Spinal cord (tissue), 10 donors: ENCODE results near the gene C1orf105. TPM values are rescaled to one million over a fixed set of nuclear protein-coding genes. Genes with fewer than 3 reads are reported as not detected.
A peak's percentile ranks its signal among the peaks of the same experiment; 100 is the strongest.

Experiments
- DNase-seq, 6 donors: peaks; one replicate each; pipeline versions ENCODE4 v3.0.0 to v3.0.0-alpha.2; 2013 to 2015; ENCODE audit warnings: low spot score in 6 of 6, low read depth in 4 of 6
- H3K27ac ChIP-seq: one replicate; pipeline ENCODE4 v1.5.1; 2013; ENCODE audit warnings: low read depth, low read length, control low read depth
- H3K27me3 ChIP-seq: one replicate; pipeline ENCODE4 v1.6.1; 2013; ENCODE audit warnings: low read length; ENCODE audit not compliant: control insufficient read depth, insufficient read depth
- H3K36me3 ChIP-seq: one replicate; pipeline ENCODE4 v1.6.1; 2013; ENCODE audit warnings: low read length; ENCODE audit not compliant: control insufficient read depth, insufficient read depth
- H3K4me1 ChIP-seq: one replicate; pipeline ENCODE4 v1.6.1; 2013; ENCODE audit warnings: low read length; ENCODE audit not compliant: control insufficient read depth, insufficient read depth
- H3K4me3 ChIP-seq: one replicate; pipeline ENCODE4 v1.5.1; 2013; ENCODE audit warnings: low read depth, low read length, control low read depth
- H3K9me3 ChIP-seq: one replicate; pipeline ENCODE4 v1.6.1; 2013; ENCODE audit warnings: low read length; ENCODE audit not compliant: control insufficient read depth, insufficient read depth
- WGBS: methylation state at CpG from one replicate; pipeline ENCODE4 v1.1.5; 2013; ENCODE audit warnings: missing lambda C conversion rate; ENCODE audit not compliant: insufficient coverage; 5-methylcytosine and 5-hydroxymethylcytosine counted together
- polyA plus RNA-seq, 2 donors: library from polyadenylated mRNA; unstranded; fragments of 120-200 nt; gene quantifications; one replicate each; pipeline ENCODE4 v1.2.1, GENCODE V29; 2013; ENCODE audit not compliant: insufficient read length in 2 of 2
- total RNA-seq, 2 donors: library from RNA; depleted of rRNA in 1 of 2; stranded (reverse); fragments of 120-200 nt in 1 of 2; fragments of >200 nt in 1 of 2; gene quantifications; one replicate each; pipeline versions ENCODE4 v1.2.3 to v1.2.4, GENCODE V29; 2013 to 2014
- donor health status: healthy.

C1orf105 gene
- total and polyA plus RNA-seq, 4 donors: not detected

DNA sequence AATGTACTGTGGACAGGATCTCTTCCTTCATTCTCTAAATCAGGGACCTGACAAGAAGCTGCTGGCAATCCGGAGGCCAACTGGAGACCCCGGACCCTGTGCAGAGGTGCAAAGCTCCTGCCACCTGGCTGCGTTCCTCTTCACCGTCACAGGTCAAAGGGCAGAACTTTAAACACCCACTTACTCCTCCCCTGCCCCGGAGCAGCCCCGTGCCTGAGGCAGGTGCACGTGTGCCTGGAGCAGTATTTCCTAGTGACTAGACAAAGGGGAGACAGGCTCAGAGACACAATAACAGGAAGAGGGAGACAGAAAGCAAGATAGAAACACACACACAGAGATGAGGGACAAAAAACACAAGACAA is 30.0 kb downstream of the C1orf105 start:
- no peak for DNase-seq
- WGBS: 59% methylated on average over 4 of the region's 7 CpGs
- Histone ChIP-seq H3K9me3 (no peaks in the 10 kb centered on the region), H3K27ac (no peak overlapping the region), H3K36me3 (no peaks in the 10 kb centered on the region), H3K27me3 (no peaks in the 10 kb centered on the region), H3K4me3 (no peak overlapping the region), H3K4me1 (peaks cover 5% of the 10 kb centered on the region)

DNA sequence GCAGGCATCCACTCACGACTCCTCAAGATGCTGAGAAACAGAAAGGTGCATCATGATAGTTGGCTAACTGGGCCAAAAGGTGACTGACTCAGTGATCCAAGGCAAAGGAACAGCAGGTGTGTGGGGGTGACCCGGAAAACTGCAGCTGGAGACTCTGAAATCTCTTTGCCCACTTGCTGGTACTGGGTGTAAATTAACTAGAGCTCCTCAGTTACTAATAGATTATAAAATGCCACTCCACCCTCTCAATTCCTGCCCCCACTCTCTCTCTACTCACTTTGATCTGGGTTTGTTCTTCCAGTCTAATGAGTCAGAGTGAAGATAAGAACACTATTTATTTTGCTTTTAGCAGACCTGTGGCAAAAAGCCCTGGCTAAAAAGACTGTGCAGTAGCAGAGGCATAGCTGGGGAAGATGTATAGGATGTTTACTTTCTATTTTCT is 30.5 kb downstream of the C1orf105 start:
- DNase-seq: no peak
- Histone ChIP-seq H3K36me3 (no peaks in the 10 kb centered on the region), H3K4me1 (peaks cover 5% of the 10 kb centered on the region), H3K27me3 (no peaks in the 10 kb centered on the region), H3K9me3 (no peaks in the 10 kb centered on the region), H3K27ac (no peak overlapping the region), H3K4me3 (no peak overlapping the region)
- no CpG with 5 or more reads among the region's 2 CpGs for WGBS

DNA sequence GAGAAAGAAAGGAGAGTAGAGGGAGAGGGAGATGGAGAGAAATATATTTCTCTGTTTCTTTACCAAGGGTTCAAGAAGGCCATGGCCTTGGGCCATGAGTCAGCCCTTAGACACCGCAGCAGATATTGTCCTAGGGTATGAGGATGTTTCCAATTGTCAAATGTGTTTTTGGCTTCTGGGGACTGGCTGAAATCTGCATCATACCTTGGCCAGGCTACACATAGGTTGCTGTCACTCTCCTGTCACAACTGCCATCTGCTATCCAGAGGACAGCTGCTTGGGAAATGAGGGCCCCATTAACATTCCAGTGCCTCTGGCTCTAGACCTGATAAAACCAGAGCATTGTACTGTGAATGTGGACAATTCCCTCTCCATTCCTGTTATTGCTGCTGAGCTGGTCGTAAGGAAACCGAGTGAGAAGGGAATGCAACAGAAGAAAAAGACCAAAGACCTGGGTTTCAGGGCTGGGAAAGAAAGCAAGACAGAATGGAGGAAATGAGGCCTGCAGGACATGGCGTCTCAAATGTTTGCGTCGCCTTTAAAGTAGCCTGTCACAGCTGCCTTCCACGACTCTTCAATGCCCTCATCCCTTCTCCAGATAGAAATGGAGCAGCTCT is 32.2 kb downstream of the C1orf105 start:
- peaks cover 5% of the 10 kb centered on the region for H3K4me1 ChIP-seq
- no peak for DNase-seq
- no peak overlapping the region for H3K27ac ChIP-seq
- H3K4me3 ChIP-seq: no peak overlapping the region
- H3K9me3 ChIP-seq: no peaks in the 10 kb centered on the region
- WGBS: 58% methylated on average over 5 of the region's 7 CpGs
- H3K27me3 ChIP-seq: no peaks in the 10 kb centered on the region
- H3K36me3 ChIP-seq: no peaks in the 10 kb centered on the region

DNA sequence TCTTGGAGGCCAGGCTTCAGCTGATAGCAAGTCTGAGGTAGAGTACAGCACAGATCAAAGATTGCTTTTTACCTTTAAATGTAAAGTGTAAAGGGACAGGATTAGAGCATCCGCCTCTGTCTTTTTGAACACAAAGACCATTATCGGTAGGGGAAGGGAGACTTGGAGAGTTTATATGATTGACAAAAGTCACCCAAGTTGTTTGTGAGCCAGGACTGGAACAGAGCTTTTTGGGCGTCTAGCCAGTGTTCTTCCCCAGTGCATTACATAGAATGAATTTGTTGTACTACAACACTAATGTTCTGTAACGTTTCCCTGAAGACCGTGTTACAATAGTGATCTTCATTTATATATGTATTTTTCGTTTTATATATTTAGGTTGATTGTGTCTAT is 32.7 kb downstream of the C1orf105 start:
- Histone ChIP-seq H3K27ac (no peak overlapping the region), H3K4me3 (no peak overlapping the region), H3K9me3 (no peaks in the 10 kb centered on the region), H3K4me1 (peaks cover 5% of the 10 kb centered on the region), H3K36me3 (no peaks in the 10 kb centered on the region), H3K27me3 (no peaks in the 10 kb centered on the region)
- WGBS: no CpG with 5 or more reads among the region's 6 CpGs
- no peak for DNase-seq

DNA sequence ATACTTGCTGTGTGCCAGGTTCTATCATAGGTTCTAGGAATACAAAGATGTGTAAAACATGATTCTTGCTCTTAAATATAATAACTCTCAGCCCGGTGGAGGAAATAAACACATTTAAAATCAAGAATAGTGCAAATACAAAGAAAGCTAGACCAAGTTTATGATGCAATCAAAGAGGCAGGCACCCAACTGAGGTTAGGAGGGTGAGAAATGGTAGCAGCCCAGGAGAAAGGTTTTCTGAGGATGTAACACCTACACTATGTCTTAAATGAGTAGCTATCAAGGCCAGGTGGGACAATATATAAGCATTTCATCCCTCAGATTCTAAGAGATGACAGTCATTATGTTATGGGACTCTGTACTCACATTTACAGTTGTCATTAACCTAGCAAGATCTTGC is 33.1 kb downstream of the C1orf105 start:
- no peaks in the 10 kb centered on the region for H3K27me3 ChIP-seq
- WGBS: no CpG with 5 or more reads among the region's 1 CpG
- no peak overlapping the region for H3K27ac ChIP-seq
- no peaks in the 10 kb centered on the region for H3K36me3 ChIP-seq
- H3K9me3 ChIP-seq: no peaks in the 10 kb centered on the region
- H3K4me3 ChIP-seq: no peak overlapping the region
- peaks cover 5% of the 10 kb centered on the region for H3K4me1 ChIP-seq
- DNase-seq: no peak

DNA sequence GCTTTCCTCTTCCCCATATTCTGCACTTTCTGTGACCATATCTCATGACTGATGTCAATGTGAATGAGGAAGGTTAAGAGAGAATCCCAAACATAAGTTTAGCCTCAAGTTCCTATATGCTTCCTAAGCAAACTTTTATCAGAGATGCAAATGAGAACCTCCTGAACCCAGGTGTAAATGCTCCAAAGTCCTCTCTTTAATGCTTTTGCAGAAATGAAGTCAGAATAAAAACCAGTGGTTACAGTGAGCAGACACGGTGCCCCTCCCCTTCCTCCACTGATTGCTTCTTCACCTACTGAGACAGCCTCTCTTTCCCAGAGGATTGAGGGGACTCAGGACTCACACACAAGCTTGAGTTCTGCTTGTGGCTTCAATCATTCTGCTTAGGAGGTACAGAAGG is 35.0 kb downstream of the C1orf105 start:
- H3K9me3 ChIP-seq: no peaks in the 10 kb centered on the region
- H3K27ac ChIP-seq: no peak overlapping the region
- no peaks in the 10 kb centered on the region for H3K27me3 ChIP-seq
- H3K36me3 ChIP-seq: no peaks in the 10 kb centered on the region
- no peaks in the 10 kb centered on the region for H3K4me1 ChIP-seq
- no peak for DNase-seq
- WGBS: 100% methylated on average over 1 of the region's 1 CpG
- no peak overlapping the region for H3K4me3 ChIP-seq

DNA sequence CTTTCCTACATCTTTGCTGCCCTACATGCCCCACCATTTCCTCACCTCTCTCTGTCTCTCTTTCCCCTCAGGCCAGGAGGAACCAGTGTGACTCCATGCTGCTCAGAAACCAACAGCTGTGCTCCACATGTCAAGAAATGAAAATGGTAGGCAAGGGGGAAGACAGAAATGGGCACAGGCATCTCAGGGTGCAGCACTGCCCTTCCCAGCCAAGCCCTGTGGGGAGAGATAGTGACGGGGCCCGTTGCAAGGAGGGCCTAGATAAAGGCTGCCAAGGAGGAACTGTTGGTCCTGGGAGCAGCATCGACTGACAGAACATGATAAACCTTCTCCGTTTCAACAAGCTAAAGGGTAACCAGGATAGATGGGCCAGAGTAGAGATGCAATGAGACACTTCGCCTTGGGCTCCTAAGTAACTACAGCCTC is 35.9 kb downstream of the C1orf105 start:
- H3K4me1 ChIP-seq: no peaks in the 10 kb centered on the region
- 88% methylated on average over 3 of the region's 5 CpGs for WGBS
- no peak overlapping the region for H3K4me3 ChIP-seq
- DNase-seq: no peak
- H3K9me3 ChIP-seq: no peaks in the 10 kb centered on the region
- H3K27ac ChIP-seq: no peak overlapping the region
- no peaks in the 10 kb centered on the region for H3K36me3 ChIP-seq
- H3K27me3 ChIP-seq: no peaks in the 10 kb centered on the region

DNA sequence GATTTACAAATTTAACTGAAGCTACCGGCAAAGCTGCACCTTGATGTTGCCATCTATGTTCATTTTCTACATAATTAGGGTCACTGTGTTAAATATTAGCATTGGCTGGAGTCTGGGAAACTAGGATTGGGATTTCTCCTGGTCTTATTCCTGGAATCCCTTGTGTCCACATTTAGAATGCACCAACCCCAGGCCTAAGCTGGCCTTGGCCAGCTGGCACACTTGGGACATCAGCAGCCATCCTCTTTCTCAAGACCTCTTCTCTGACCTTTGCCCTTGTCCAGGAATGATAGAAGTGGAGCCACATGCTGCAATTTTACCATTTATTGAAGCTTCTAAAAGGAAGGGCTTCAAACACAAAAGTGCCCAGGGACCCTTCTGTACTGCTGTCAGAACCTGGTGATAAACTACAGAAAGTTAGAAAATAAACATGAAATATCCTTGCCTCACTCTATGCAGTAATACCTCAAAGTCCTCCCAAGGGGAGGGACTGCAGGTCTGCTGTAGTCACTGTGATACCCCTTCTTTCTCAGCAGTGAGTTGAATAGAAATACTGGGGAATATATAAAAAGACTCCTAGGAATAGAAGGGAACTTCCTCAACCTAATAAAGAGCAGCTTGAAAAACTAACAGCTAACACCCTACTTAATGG is 37.1 kb downstream of the C1orf105 start:
- H3K36me3 ChIP-seq: no peaks in the 10 kb centered on the region
- H3K4me3 ChIP-seq: no peak overlapping the region
- WGBS: 100% methylated on average over 1 of the region's 1 CpG
- no peaks in the 10 kb centered on the region for H3K4me1 ChIP-seq
- no peak for DNase-seq
- H3K9me3 ChIP-seq: no peaks in the 10 kb centered on the region
- H3K27ac ChIP-seq: no peak overlapping the region
- no peaks in the 10 kb centered on the region for H3K27me3 ChIP-seq

DNA sequence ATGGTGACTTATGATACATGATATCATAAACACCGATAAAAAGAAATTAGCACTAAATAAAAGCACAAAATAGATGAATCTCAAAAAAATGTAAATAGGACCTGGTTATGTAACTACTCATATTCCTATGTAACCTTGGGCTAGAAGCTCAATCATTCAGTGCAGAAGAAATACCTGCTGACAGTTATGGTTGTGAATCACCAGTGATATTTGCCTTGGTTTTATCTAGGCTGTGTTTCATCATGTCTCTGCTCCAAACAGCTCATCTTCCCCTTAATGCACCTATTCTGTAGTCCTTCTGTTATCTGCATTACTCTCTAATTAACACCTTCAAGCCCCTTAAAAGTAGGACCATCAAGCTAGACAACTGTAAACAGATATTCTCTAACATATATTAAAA is 39.7 kb downstream of the C1orf105 start:
- Histone ChIP-seq H3K27me3 (no peaks in the 10 kb centered on the region), H3K36me3 (no peaks in the 10 kb centered on the region), H3K27ac (no peak overlapping the region), H3K4me1 (no peaks in the 10 kb centered on the region), H3K4me3 (no peak overlapping the region), H3K9me3 (no peaks in the 10 kb centered on the region)
- no CpG with 5 or more reads among the region's 1 CpG for WGBS
- no peak for DNase-seq

DNA sequence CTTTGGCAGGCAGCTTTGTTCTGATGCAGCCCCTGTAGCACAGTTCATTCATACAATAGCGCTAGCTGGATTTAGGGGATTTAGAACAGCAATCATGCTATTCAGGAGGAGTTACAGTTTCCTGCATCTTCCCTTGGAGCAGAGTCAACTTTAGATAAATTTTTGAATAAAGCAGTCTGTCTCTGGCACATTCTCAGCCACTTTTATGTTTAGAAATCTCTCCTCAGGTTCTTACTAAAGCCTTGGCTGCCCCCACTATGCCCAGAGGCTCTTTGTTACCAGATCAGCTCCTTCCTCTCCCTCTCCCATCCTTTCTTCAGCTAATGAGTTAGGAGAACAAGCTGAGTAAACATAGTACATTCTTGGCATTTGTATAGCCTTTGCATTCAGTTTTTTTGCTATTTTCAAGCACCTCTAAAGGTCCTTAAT is 40.4 kb downstream of the C1orf105 start:
- no CpG with 5 or more reads among the region's 1 CpG for WGBS
- Histone ChIP-seq H3K9me3 (no peaks in the 10 kb centered on the region), H3K27ac (peak overlapping the region; percentile 10), H3K27me3 (no peaks in the 10 kb centered on the region), H3K4me3 (no peak overlapping the region), H3K4me1 (no peaks in the 10 kb centered on the region), H3K36me3 (no peaks in the 10 kb centered on the region)
- DNase-seq: peak in 2 of 6 donors; percentile 17 to 45
